GM12872 (cell line): ENCODE measurements around the gene DENND6B.

Experiments used
- CTCF ChIP-seq: IDR thresholded peaks from 3 replicates; pipeline ENCODE4 v1.5.1; 2011; ENCODE audit warnings: low read depth, mild to moderate bottlenecking, low read length, moderate library complexity; ENCODE audit not compliant: insufficient read depth

Gene DENND6B

GRCh38 chr22:50301581-50301991 lies 25.2 kb downstream of the DENND6B start:
- no peak for TF ChIP-seq CTCF

- TF ChIP-seq CTCF: no peak
These were observed 26.1 kb downstream of the DENND6B start for GRCh38 chr22:50300620-50301257.

GRCh38 chr22:50299785-50300619 lies 26.8 kb downstream of the DENND6B start:
- TF ChIP-seq CTCF: no peak

GRCh38 chr22:50298937-50299784 lies 27.7 kb downstream of the DENND6B start:
- TF ChIP-seq CTCF: no peak

GRCh38 chr22:50298266-50298637 lies 28.6 kb downstream of the DENND6B start:
- TF ChIP-seq CTCF: no peak

DNA sequence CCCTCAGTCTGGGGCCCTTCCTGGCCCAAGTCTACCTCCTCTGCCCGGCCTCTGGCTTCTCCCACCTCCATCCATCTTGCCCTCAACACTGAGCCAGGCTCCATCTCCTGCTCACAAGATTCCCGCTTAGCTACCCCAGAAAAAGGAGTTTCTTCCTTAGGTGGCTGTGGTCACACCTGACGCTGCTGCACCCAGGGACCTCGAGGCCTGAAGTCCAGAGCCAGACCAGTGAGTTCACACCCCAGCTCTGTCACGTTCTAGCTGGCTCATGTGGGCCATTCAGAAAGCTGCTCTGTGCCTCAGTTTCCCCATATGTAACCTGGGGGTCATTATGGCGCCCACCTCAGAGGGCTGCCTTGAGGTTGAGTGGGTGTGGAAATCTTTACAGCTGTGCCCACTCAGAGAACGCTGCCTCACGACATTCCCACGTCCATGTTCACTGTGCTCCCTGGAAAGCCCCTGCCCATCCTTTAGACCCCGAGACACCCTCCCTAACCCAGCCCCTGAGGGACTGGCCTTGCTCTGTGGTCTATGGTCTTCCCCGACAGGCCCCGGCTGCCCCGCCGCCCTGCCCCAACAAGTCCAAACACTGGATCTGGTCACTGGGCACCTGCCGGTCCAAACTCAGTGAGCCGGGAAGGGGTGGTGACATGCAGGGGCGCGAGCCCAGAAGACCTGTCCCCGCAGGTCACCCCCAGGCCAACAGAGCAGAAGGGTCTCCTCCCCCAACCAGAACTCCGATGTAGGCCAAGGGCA lies 29.1 kb downstream of the DENND6B start:
- no peak for TF ChIP-seq CTCF
